Measurements from ENCODE around the gene GSDME.

The GSDME gene

GRCh38 chr7:24669971-24670591, 87.2 kb downstream of the GSDME start:
- Histone ChIP-seq H3K36me3 (peaks cover 9% of the 10 kb centered on the region), H3K27me3 (no peaks in the 10 kb centered on the region), H3K4me3 (ENCODE audit: low read depth, low read length) (no peak overlapping the region), H3K4me1 (no peaks in the 10 kb centered on the region), H3K9me3 (no peaks in the 10 kb centered on the region)
- no peak for TF ChIP-seq CTCF (IDR thresholded peaks at IDR 0.05; ENCODE audit: low read depth, low read length)
- no peak for DNase-seq

- TF ChIP-seq CTCF (IDR thresholded peaks at IDR 0.05; ENCODE audit: low read depth, low read length) = no peak
- Histone ChIP-seq H3K4me1 (no peaks in the 10 kb centered on the region), H3K36me3 (peaks cover 9% of the 10 kb centered on the region), H3K4me3 (ENCODE audit: low read depth, low read length) (no peak overlapping the region), H3K27me3 (no peaks in the 10 kb centered on the region), H3K9me3 (no peaks in the 10 kb centered on the region)
- DNase-seq = no peak
Observed at GRCh38 chr7:24668927-24669635, 88.2 kb downstream of the GSDME start.

- no peaks in the 10 kb centered on the region for H3K4me1 ChIP-seq
- TF ChIP-seq CTCF (IDR thresholded peaks at IDR 0.05; ENCODE audit: low read depth, low read length) = peak; percentile 80
- H3K36me3 ChIP-seq = peaks cover 9% of the 10 kb centered on the region
- peak; percentile 47 for DNase-seq
- H3K27me3 ChIP-seq = no peaks in the 10 kb centered on the region
- no peaks in the 10 kb centered on the region for H3K9me3 ChIP-seq
- no peak overlapping the region for H3K4me3 ChIP-seq (ENCODE audit: low read depth, low read length)
Observed at GRCh38 chr7:24665564-24666294, 91.5 kb downstream of the GSDME start.

- TF ChIP-seq CTCF (IDR thresholded peaks at IDR 0.05; ENCODE audit: low read depth, low read length) = no peak
- peaks cover 6% of the 10 kb centered on the region for H3K36me3 ChIP-seq
- no peak for DNase-seq
- H3K9me3 ChIP-seq = no peaks in the 10 kb centered on the region
- H3K27me3 ChIP-seq = no peaks in the 10 kb centered on the region
- H3K4me1 ChIP-seq = no peaks in the 10 kb centered on the region
- H3K4me3 ChIP-seq (ENCODE audit: low read depth, low read length) = no peak overlapping the region
Observed at GRCh38 chr7:24660546-24660945, 96.7 kb downstream of the GSDME start.

- H3K36me3 ChIP-seq = peaks cover 3% of the 10 kb centered on the region; the same call in 1 of the 2 replicates
- H3K4me3 ChIP-seq (ENCODE audit: low read depth, low read length) = no peak overlapping the region
- H3K4me1 ChIP-seq = no peaks in the 10 kb centered on the region
- H3K9me3 ChIP-seq = no peaks in the 10 kb centered on the region
- no peaks in the 10 kb centered on the region for H3K27me3 ChIP-seq
- no peak for DNase-seq
- no peak for TF ChIP-seq CTCF (IDR thresholded peaks at IDR 0.05; ENCODE audit: low read depth, low read length)
Observed at GRCh38 chr7:24659505-24659904, 97.8 kb downstream of the GSDME start.
